Measurements from ENCODE around the gene FGF4.

DNA sequence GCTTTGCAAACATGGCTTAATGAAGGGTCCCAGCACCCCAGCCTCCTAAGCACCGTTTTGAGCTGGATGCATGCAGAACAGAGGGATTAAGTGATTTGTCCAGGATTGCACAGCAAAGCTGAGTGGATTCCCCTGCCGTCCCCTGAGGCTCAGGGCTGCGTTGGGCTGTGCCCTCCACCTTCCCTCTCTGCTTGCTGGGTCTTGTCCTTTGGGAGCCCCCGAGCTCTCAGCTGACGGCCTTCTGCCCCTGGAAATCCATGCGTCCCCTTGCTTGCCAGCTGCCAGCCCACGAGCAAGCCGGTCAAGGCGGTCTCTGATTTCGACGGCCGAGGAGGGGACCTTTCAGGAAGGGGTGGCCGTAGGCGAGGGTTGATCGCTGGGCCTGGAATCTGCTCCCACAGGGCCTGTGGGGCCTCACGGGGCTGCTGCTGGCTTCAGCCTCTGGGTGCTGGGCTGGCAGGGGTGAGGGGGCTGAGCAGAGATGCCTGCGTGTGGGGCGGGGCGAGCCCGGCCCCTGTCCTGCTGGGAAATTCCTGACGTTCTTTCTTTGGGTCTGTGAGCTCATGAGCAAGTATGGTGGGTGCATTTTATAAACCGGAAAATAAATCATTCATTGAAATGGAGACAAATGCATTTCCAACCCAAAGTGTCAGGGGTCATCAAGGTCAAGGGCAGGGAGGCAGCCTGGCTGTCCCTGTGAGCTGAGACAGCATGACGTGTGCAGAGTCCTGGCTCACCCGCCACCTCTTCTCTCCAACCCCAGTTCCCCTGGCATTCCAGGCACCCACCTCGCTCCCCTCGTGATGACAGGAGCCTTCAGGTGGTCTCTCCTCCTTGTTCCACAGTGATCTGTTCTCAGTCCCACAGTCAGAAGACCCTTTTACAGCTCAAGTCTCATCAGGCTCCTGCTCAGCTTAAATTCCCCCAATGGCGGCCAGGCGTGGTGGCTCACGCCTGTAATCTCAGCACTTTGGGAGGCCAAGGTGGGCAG lies 28.1 kb downstream of the FGF4 start:
- TF ChIP-seq POLR2AphosphoS5 (IDR thresholded peaks at IDR 0.05), result no peak
- TF ChIP-seq, protein P1, sequence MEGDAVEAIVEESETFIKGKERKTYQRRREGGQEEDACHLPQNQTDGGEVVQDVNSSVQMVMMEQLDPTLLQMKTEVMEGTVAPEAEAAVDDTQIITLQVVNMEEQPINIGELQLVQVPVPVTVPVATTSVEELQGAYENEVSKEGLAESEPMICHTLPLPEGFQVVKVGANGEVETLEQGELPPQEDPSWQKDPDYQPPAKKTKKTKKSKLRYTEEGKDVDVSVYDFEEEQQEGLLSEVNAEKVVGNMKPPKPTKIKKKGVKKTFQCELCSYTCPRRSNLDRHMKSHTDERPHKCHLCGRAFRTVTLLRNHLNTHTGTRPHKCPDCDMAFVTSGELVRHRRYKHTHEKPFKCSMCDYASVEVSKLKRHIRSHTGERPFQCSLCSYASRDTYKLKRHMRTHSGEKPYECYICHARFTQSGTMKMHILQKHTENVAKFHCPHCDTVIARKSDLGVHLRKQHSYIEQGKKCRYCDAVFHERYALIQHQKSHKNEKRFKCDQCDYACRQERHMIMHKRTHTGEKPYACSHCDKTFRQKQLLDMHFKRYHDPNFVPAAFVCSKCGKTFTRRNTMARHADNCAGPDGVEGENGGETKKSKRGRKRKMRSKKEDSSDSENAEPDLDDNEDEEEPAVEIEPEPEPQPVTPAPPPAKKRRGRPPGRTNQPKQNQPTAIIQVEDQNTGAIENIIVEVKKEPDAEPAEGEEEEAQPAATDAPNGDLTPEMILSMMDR (IDR thresholded peaks at IDR 0.05), result no peak

Data from upper lobe of left lung (tissue), 4 donors.